ENCODE results near the gene ZBTB39. TPM values are rescaled to one million over a fixed set of nuclear protein-coding genes. Genes with fewer than 3 reads are reported as not detected.

Gene ZBTB39
- total and polyA plus RNA-seq, 2 of the 13 experiments (the other 11 are each of a cell fraction or from before 2014, with no cell fraction given) = 6.5 to 6.9 TPM

DNA sequence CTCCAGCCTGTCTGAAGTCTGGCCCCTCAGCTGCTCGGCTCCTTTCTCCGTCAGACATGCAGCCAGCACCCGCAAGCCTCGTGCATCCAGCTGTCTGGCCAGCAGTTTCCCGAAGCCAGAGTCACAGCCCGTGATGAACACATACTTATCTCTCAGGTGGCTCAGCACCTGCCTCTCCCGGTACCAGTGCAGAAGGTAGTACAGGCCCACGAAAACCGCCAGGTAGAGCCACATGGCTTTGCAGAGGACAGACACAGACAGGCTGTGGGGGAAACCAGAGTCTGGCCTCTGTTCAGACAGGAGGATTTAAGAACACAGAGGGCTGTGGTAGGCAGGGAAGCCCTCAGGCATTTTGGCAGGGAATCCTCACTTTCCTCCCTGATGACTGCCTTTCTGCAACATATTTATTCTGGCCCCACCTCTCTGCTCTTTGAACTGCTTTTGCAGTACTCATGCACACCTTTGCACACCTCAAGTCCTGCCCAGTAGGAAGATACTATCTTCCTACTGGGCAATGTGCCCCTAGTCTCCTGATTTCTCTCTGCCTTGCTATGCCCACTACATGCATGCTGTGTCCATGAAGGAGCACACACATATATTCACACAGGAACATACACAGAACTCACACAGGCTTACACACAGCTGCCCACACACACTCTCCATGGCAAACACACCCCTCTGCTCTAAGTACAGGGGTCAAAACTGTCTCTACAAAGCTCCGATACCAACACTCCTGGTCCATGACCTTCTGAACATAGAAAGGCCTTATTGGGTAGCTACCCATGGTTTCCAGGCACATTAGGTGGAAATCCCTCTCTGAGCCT is 48.9 kb downstream of the ZBTB39 start, which contains the start of gene RDH16 (continued):
- TF ChIP-seq, protein P1, sequence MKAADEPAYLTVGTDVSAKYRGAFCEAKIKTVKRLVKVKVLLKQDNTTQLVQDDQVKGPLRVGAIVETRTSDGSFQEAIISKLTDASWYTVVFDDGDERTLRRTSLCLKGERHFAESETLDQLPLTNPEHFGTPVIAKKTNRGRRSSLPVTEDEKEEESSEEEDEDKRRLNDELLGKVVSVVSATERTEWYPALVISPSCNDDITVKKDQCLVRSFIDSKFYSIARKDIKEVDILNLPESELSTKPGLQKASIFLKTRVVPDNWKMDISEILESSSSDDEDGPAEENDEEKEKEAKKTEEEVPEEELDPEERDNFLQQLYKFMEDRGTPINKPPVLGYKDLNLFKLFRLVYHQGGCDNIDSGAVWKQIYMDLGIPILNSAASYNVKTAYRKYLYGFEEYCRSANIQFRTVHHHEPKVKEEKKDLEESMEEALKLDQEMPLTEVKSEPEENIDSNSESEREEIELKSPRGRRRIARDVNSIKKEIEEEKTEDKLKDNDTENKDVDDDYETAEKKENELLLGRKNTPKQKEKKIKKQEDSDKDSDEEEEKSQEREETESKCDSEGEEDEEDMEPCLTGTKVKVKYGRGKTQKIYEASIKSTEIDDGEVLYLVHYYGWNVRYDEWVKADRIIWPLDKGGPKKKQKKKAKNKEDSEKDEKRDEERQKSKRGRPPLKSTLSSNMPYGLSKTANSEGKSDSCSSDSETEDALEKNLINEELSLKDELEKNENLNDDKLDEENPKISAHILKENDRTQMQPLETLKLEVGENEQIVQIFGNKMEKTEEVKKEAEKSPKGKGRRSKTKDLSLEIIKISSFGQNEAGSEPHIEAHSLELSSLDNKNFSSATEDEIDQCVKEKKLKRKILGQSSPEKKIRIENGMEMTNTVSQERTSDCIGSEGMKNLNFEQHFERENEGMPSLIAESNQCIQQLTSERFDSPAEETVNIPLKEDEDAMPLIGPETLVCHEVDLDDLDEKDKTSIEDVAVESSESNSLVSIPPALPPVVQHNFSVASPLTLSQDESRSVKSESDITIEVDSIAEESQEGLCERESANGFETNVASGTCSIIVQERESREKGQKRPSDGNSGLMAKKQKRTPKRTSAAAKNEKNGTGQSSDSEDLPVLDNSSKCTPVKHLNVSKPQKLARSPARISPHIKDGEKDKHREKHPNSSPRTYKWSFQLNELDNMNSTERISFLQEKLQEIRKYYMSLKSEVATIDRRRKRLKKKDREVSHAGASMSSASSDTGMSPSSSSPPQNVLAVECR (CRISPR knock-in tag; IDR thresholded peaks at IDR 0.05; ENCODE audit: borderline replicate concordance) = peak; percentile 45; the same call in 1 of the 2 replicates
- no peak for TF ChIP-seq TAF15 (IDR thresholded peaks at IDR 0.05; ENCODE audit: low read depth, low read length, poor library complexity, severe bottlenecking)
- no peak for TF ChIP-seq ATRX (CRISPR knock-in tag; IDR thresholded peaks at IDR 0.05; ENCODE audit: borderline replicate concordance)
- TF ChIP-seq HNF4A (CRISPR knock-in tag; IDR thresholded peaks at IDR 0.05) = peak; percentile 34
- TF ChIP-seq, protein P2, sequence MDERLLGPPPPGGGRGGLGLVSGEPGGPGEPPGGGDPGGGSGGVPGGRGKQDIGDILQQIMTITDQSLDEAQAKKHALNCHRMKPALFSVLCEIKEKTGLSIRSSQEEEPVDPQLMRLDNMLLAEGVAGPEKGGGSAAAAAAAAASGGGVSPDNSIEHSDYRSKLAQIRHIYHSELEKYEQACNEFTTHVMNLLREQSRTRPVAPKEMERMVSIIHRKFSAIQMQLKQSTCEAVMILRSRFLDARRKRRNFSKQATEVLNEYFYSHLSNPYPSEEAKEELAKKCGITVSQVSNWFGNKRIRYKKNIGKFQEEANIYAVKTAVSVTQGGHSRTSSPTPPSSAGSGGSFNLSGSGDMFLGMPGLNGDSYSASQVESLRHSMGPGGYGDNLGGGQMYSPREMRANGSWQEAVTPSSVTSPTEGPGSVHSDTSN (CRISPR knock-in tag; IDR thresholded peaks at IDR 0.05) = no peak
- no peak for TF ChIP-seq ZNF562 (CRISPR knock-in tag; IDR thresholded peaks at IDR 0.05; ENCODE audit: borderline replicate concordance)
- no peak for TF ChIP-seq SNAI1 (CRISPR knock-in tag; IDR thresholded peaks at IDR 0.05; ENCODE audit: borderline replicate concordance)
- TF ChIP-seq, protein P3, sequence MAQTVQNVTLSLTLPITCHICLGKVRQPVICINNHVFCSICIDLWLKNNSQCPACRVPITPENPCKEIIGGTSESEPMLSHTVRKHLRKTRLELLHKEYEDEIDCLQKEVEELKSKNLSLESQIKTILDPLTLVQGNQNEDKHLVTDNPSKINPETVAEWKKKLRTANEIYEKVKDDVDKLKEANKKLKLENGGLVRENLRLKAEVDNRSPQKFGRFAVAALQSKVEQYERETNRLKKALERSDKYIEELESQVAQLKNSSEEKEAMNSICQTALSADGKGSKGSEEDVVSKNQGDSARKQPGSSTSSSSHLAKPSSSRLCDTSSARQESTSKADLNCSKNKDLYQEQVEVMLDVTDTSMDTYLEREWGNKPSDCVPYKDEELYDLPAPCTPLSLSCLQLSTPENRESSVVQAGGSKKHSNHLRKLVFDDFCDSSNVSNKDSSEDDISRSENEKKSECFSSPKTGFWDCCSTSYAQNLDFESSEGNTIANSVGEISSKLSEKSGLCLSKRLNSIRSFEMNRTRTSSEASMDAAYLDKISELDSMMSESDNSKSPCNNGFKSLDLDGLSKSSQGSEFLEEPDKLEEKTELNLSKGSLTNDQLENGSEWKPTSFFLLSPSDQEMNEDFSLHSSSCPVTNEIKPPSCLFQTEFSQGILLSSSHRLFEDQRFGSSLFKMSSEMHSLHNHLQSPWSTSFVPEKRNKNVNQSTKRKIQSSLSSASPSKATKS (CRISPR knock-in tag; IDR thresholded peaks at IDR 0.05) = no peak
- TF ChIP-seq, protein P4, sequence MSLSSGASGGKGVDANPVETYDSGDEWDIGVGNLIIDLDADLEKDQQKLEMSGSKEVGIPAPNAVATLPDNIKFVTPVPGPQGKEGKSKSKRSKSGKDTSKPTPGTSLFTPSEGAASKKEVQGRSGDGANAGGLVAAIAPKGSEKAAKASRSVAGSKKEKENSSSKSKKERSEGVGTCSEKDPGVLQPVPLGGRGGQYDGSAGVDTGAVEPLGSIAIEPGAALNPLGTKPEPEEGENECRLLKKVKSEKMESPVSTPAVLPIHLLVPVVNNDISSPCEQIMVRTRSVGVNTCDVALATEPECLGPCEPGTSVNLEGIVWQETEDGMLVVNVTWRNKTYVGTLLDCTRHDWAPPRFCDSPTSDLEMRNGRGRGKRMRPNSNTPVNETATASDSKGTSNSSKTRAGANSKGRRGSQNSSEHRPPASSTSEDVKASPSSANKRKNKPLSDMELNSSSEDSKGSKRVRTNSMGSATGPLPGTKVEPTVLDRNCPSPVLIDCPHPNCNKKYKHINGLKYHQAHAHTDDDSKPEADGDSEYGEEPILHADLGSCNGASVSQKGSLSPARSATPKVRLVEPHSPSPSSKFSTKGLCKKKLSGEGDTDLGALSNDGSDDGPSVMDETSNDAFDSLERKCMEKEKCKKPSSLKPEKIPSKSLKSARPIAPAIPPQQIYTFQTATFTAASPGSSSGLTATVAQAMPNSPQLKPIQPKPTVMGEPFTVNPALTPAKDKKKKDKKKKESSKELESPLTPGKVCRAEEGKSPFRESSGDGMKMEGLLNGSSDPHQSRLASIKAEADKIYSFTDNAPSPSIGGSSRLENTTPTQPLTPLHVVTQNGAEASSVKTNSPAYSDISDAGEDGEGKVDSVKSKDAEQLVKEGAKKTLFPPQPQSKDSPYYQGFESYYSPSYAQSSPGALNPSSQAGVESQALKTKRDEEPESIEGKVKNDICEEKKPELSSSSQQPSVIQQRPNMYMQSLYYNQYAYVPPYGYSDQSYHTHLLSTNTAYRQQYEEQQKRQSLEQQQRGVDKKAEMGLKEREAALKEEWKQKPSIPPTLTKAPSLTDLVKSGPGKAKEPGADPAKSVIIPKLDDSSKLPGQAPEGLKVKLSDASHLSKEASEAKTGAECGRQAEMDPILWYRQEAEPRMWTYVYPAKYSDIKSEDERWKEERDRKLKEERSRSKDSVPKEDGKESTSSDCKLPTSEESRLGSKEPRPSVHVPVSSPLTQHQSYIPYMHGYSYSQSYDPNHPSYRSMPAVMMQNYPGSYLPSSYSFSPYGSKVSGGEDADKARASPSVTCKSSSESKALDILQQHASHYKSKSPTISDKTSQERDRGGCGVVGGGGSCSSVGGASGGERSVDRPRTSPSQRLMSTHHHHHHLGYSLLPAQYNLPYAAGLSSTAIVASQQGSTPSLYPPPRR (CRISPR knock-in tag; IDR thresholded peaks at IDR 0.05; ENCODE audit: borderline replicate concordance) = no peak
- 0 out of 2 replicates have a peak, but pooled peaks have one; percentile 38 for TF ChIP-seq ZNF205 (CRISPR knock-in tag; IDR thresholded peaks at IDR 0.05)
- TF ChIP-seq ZMAT3 (CRISPR knock-in tag; conservative IDR thresholded peaks at IDR 0.05) = 0 out of 2 replicates have a peak, but pooled peaks have one; percentile 45
